Thoracic aorta (tissue), 2 donors: ENCODE results near the gene BCL7B. TPM values are rescaled to one million over a fixed set of nuclear protein-coding genes. Genes with fewer than 3 reads are reported as not detected.
"Not testable (repeated sequence)": the region's sequence is repeated elsewhere in the genome, so short reads cannot be mapped to it uniquely, and the experiment has no call there.

ENCODE experiments used
- ATAC-seq: fragments of 150-250 bp; one replicate; pipeline ENCODE4 v1.8.0; 2017; ENCODE audit warnings: low read depth; ENCODE audit not compliant: insufficient number of reproducible peaks, low FRiP score
- DNase-seq: peaks from one replicate; pipeline ENCODE4 v3.0.0-alpha.2; 2020; ENCODE audit warnings: low spot score
- H3K27ac ChIP-seq, 2 donors: fragments of 200-600 bp; sonication (generic); 1 replicate in 1 of 2; 2 replicates in 1 of 2; pipeline ENCODE4 v1.5.1; 2016; ENCODE audit warnings: mild to moderate bottlenecking in 2 of 2, moderate library complexity in 2 of 2
- H3K27me3 ChIP-seq: fragments of 200-600 bp; sonication (generic); replicated peaks from 2 replicates; pipeline ENCODE4 v1.6.0; 2016; ENCODE audit warnings: mild to moderate bottlenecking; ENCODE audit not compliant: insufficient read depth
- H3K36me3 ChIP-seq: fragments of 200-600 bp; sonication (generic); one replicate; pipeline ENCODE4 v1.5.1; 2016
- H3K4me1 ChIP-seq, 2 donors: fragments of 200-600 bp; sonication (generic); 1 replicate in 1 of 2; 2 replicates in 1 of 2; pipeline versions ENCODE4 v1.5.1 to v1.6.0; 2016; ENCODE audit warnings: low read depth in 2 of 2, mild to moderate bottlenecking in 1 of 2; ENCODE audit not compliant: control insufficient read depth in 1 of 2
- H3K4me3 ChIP-seq: fragments of 200-600 bp; sonication (generic); 2 replicates; pipeline ENCODE4 v1.5.1; 2016; ENCODE audit warnings: mild to moderate bottlenecking
- H3K9me3 ChIP-seq: fragments of 200-600 bp; sonication (generic); 2 replicates; pipeline ENCODE4 v1.5.1; 2016
- CTCF ChIP-seq: fragments of 200-600 bp; sonication (generic); IDR thresholded peaks from one replicate; pipeline ENCODE4 v1.5.1; 2019; ENCODE audit warnings: antibody characterized with exemption
- total RNA-seq, 2 donors: library from RNA; depleted of rRNA; stranded (reverse); fragments of >200 nt; gene quantifications; one replicate each; pipeline versions ENCODE4 v1.1.0 to v1.2.3, GENCODE V29; 2016

Gene BCL7B
- total RNA-seq, 2 donors from 2014 or later, result 99.8 to 129 TPM

- H3K27me3 ChIP-seq, result no peaks in the 10 kb centered on the region
- H3K9me3 ChIP-seq, result no peaks in the 10 kb centered on the region
- H3K4me3 ChIP-seq, result no peak overlapping the region
- H3K27ac ChIP-seq, result no peak overlapping the region
- ATAC-seq (no peak), DNase-seq (no peak)
- peaks cover 70% of the 10 kb centered on the region for H3K36me3 ChIP-seq
- no peak for TF ChIP-seq CTCF
- no peaks in the 10 kb centered on the region for H3K4me1 ChIP-seq
Observed at GRCh38 chr7:73504920-73505319, 52.6 kb downstream of the BCL7B start.

DNA sequence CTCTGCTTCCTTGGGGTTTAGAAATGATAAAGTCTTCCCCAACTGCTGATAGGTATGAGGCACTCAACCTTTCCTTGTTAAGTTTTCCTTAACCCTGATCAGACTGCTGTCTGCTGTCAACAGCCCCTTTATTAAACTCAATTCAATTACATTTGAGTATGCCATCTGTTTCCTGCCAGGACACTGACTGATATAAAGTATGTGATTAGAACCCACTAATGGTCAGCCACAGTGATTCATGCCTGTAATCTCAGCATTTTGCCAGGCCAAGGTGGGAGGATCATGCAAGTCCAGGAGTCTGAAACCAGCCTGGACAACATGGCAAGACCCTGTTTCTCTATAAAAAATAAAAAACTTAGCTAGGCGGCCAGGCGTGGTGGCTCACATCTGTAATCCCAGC lies 53.5 kb downstream of the BCL7B start:
- TF ChIP-seq CTCF, result no peak
- Histone ChIP-seq H3K4me1 (no peaks in the 10 kb centered on the region), H3K4me3 (no peak overlapping the region), H3K27ac (no peak overlapping the region), H3K36me3 (peaks cover 72% of the 10 kb centered on the region), H3K27me3 (no peaks in the 10 kb centered on the region), H3K9me3 (no peaks in the 10 kb centered on the region)
- no peak for DNase-seq
- ATAC-seq, result no peak

DNA sequence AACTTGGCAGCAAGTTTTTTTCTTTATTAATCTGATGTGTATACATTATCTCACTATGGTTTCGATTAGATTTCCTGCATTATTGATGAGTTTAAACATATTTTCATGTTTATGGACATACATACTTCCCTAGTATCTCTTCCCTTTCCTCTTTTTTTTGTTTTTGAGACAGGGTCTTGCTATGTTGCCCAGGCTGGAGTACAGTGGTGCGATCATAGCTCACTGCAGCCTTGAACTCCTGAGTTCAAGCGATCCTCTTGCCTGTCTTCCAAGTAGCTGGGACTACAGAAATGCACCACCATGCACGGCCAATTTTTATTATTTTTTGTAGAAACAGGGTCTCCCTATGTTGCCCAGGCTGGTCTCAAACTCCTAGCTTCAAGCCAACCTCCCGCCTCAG lies 54.3 kb downstream of the BCL7B start:
- no peak for TF ChIP-seq CTCF
- Histone ChIP-seq H3K9me3 (no peaks in the 10 kb centered on the region), H3K4me3 (no peak overlapping the region), H3K36me3 (peaks cover 73% of the 10 kb centered on the region), H3K27ac (no peak overlapping the region), H3K4me1 (no peaks in the 10 kb centered on the region), H3K27me3 (no peaks in the 10 kb centered on the region)
- no peak for ATAC-seq
- no peak for DNase-seq

GRCh38 chr7:73496626-73497025 lies 60.9 kb downstream of the BCL7B start:
- no peak overlapping the region for H3K27ac ChIP-seq
- no peak for TF ChIP-seq CTCF
- H3K9me3 ChIP-seq, result no peaks in the 10 kb centered on the region
- DNase-seq (no peak), ATAC-seq (no peak)
- H3K4me1 ChIP-seq, result no peaks in the 10 kb centered on the region
- peaks cover 80% of the 10 kb centered on the region for H3K36me3 ChIP-seq
- no peak overlapping the region for H3K4me3 ChIP-seq
- H3K27me3 ChIP-seq, result no peaks in the 10 kb centered on the region

DNA sequence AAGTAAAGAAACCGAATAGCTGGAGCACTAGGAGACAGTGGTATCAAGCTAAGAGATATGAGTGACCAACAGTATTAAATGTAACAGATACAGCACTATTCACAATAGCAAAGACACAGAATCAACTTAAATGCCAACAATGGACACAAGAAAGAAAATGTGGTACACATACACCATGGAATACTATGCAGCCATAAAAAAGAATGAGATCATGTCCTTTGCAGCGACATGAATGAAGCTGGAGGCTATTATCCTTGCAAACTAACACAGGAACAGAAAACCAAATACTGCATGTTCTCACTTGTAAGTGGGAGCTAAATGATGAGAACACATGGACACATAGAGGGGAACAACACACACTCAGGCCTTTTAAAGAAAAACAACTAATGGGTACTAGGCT lies 62.0 kb downstream of the BCL7B start:
- H3K27me3 ChIP-seq, ATAC-seq: not testable (repeated sequence)

DNA sequence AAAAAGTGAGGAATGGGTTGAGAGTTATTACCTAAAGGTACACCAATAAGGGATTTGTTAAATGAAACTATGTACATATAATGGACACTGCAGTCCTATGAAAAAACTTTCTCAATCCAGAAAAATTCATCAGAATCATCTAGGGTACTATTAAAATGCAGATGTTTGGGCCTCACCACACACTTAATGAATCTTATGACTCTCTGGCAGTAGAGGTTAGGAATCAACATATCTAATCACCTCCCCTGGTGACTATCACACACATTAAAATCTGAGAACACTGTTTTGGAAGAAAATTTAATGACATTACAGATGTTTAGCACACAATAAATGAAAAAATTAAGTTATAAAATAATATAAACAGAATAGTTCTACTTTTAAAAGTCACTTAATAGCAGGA lies 67.5 kb downstream of the BCL7B start:
- H3K4me3 ChIP-seq, result no peak overlapping the region
- no peak for ATAC-seq
- no peaks in the 10 kb centered on the region for H3K27me3 ChIP-seq
- TF ChIP-seq CTCF, result no peak
- H3K27ac ChIP-seq, result no peak overlapping the region
- no peaks in the 10 kb centered on the region for H3K9me3 ChIP-seq
- H3K4me1 ChIP-seq, result no peaks in the 10 kb centered on the region
- no peak for DNase-seq
- peaks cover 52% of the 10 kb centered on the region for H3K36me3 ChIP-seq

More for the DNA sequence above, 62.0 kb downstream of the BCL7B start:
- DNase-seq, H3K27ac ChIP-seq, H3K4me3 ChIP-seq, H3K4me1 ChIP-seq, H3K9me3 ChIP-seq: not testable (repeated sequence)
- peaks cover 72% of the 10 kb centered on the region for H3K36me3 ChIP-seq
